Activated CD4-positive, alpha-beta T cell treated with anti-CD3 and anti-CD28 coated beads for 36 hours (primary cell): ENCODE measurements around the gene ARMH3. TPM values are rescaled to one million over a fixed set of nuclear protein-coding genes. Genes with fewer than 3 reads are reported as not detected.
"Not testable (repeated sequence)": the region's sequence is repeated elsewhere in the genome, so short reads cannot be mapped to it uniquely, and the experiment has no call there.

ENCODE experiments used
- ATAC-seq: fragments of 200-7000 bp; cut with Tn5 transposase; one replicate; pipeline ENCODE4 v1.10.0; 2021; ENCODE audit warnings: mild to moderate bottlenecking, moderate library complexity
- CTCF ChIA-PET: fragments of 350-600 bp; sonication (Branson Sonifier 250); formaldehyde crosslinking; loops from one replicate; lab custom pipeline; 2021; ENCODE audit warnings: antibody characterized with exemption; lab: Charles Lee
- POLR2A ChIA-PET: fragments of 350-600 bp; sonication (Branson Sonifier 250); formaldehyde crosslinking; loops from one replicate; lab custom pipeline; 2021; ENCODE audit warnings: antibody characterized with exemption, inconsistent platforms; lab: Charles Lee
- DNase-seq: peaks from one replicate; pipeline ENCODE4 v3.0.0-alpha.2; 2020
- H3K27ac Mint-ChIP-seq: one replicate; pipeline ENCODE4 v1.8.0; 2021; ENCODE audit warnings: mixed read lengths
- H3K27me3 Mint-ChIP-seq: one replicate; pipeline ENCODE4 v1.8.0; 2021; ENCODE audit warnings: mixed read lengths
- H3K36me3 Mint-ChIP-seq: one replicate; pipeline ENCODE4 v1.8.0; 2021; ENCODE audit warnings: low read depth, mixed read lengths
- H3K4me1 Mint-ChIP-seq: one replicate; pipeline ENCODE4 v1.8.0; 2021; ENCODE audit warnings: mixed read lengths
- H3K4me3 Mint-ChIP-seq: one replicate; pipeline ENCODE4 v1.8.0; 2021; ENCODE audit warnings: mild to moderate bottlenecking, moderate library complexity, mixed read lengths
- H3K9me3 Mint-ChIP-seq: one replicate; pipeline ENCODE4 v1.8.0; 2021; ENCODE audit warnings: low read depth, mixed read lengths
- intact Hi-C, 2 experiments: fragments of 100-400 bp; cut with DNase I in 1 of 2; cut with micrococcal nuclease in 1 of 2; formaldehyde crosslinking; loops; one replicate each; pipeline versions ENCODE4 v1.14.2 to v1.15.1; 2022 to 2024; cut with DNase I, micrococcal nuclease
- total RNA-seq, 2 experiments: library from RNA; stranded (reverse); gene quantifications; one replicate each; pipeline ENCODE4 v1.2.3, GENCODE V29; 2021

ARMH3 gene
- total RNA-seq, 2 experiments from 2014 or later = 16.0 to 21.0 TPM

DNA sequence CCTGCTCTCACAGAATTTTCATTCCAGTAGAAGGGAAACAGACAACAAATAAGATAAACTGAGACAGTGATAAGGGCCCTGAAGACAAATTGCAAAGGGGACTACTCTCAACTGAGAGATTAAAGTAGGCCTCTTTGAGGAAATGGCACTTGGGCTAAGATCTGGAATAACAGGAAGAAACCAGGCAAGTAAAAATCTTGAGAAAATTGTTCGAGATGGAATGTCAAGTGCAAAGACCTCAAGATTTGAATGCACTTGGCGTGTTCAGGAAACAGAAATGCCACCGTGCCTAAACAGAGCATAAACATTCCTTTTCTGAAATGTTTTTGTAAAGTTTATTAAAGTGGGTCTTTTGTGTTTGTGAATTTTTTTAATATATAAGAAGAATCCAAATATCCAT lies 10.7 kb downstream of the ARMH3 start:
- ChIA-PET POLR2A (no interaction called here), CTCF (interaction anchor here (0.9 kb wide), 1 partner anchor 35 kb away, joined by 3 read pairs; no protein-coding TSS in a partner anchor)
- H3K27ac Mint-ChIP-seq = no peak overlapping the region

DNA sequence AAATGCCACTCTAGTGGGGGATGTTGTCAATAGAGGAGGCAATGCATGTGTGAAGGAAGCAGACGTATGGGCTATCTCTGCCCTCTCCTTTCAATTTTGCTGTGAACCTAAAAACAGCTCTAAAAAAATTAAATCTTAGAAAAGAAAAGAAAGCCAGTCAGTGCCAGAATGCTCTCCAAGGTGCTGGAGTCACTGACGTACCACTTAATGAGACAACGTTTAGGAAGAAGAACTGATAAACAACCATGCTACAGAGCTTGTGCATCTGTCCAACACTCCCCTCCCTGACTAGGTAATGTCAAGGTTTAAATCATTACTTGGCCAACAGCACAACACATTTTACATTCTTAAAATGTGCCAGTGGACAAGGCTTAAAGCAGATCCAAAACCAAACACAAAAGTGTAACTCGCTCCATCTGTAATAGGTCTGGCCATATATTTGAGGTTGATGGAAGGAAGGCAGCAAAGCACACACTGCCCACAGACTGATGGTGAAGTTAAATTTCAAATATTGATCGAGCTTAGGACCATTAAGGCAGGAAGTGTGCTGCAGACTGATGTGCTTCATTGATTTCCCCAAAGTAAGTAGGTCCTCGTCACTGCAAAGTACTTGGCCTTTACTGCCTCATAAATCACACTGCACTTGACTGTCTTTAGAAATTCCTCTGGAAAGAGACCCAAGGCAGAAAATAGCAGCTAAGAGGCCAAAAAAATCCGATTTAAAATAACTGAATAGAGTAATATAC lies 15.5 kb downstream of the ARMH3 start:
- H3K4me1 Mint-ChIP-seq = peaks cover 13% of the 10 kb centered on the region
- ChIA-PET POLR2A (no interaction called here), CTCF (interaction anchor here (0.7 to 1.1 kb wide), 2 partner anchors 30 to 544 kb away, joined by 3 read pairs; no protein-coding TSS in a partner anchor)
- ATAC-seq (no peak), DNase-seq (no peak)
- H3K4me3 Mint-ChIP-seq = no peak overlapping the region
- H3K9me3 Mint-ChIP-seq = no peaks in the 10 kb centered on the region
- no peak overlapping the region for H3K27ac Mint-ChIP-seq
- no peaks in the 10 kb centered on the region for H3K27me3 Mint-ChIP-seq
- intact Hi-C loops = no loop called here
- peaks cover 13% of the 10 kb centered on the region for H3K36me3 Mint-ChIP-seq

More for the DNA sequence above, 10.7 kb downstream of the ARMH3 start:
- H3K9me3 Mint-ChIP-seq = no peaks in the 10 kb centered on the region
- peaks cover 1% of the 10 kb centered on the region for H3K36me3 Mint-ChIP-seq
- ATAC-seq = no peak
- peaks cover 30% of the 10 kb centered on the region for H3K4me1 Mint-ChIP-seq
- H3K27me3 Mint-ChIP-seq = no peaks in the 10 kb centered on the region
- DNase-seq = no peak
- intact Hi-C loops = no loop called here
- H3K4me3 Mint-ChIP-seq = no peak overlapping the region

DNA sequence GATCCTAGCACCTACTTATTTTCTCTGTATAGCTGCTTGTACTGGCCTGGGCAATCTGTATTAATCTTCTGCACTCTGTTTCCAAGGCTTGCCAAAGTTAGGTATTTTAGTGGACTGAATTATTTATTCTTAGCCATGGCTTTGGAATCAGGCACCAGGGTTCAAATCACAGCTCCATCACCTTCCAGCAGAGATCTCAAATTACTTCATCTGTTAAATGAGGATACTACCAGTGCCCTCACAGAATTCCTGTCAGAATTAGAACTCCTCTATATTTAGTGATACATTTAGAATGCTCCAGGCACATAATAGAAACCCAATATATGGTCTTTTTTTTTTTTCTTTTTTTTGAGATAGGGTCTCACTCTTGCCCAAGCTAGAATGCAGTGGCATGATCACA lies 17.6 kb downstream of the ARMH3 start:
- intact Hi-C loops = no loop called here
- no peak overlapping the region for H3K4me3 Mint-ChIP-seq
- CTCF ChIA-PET = interaction anchor here (0.6 to 1.3 kb wide), 5 partner anchors 14 to 197 kb away, joined by 3 to 5 read pairs (median 3); no protein-coding TSS in a partner anchor
- peaks cover 5% of the 10 kb centered on the region for H3K4me1 Mint-ChIP-seq
- POLR2A ChIA-PET = no interaction called here
- DNase-seq = no peak
- H3K9me3 Mint-ChIP-seq = no peaks in the 10 kb centered on the region
- no peak for ATAC-seq
- no peak overlapping the region for H3K27ac Mint-ChIP-seq
- peaks cover 12% of the 10 kb centered on the region for H3K36me3 Mint-ChIP-seq
- no peaks in the 10 kb centered on the region for H3K27me3 Mint-ChIP-seq

DNA sequence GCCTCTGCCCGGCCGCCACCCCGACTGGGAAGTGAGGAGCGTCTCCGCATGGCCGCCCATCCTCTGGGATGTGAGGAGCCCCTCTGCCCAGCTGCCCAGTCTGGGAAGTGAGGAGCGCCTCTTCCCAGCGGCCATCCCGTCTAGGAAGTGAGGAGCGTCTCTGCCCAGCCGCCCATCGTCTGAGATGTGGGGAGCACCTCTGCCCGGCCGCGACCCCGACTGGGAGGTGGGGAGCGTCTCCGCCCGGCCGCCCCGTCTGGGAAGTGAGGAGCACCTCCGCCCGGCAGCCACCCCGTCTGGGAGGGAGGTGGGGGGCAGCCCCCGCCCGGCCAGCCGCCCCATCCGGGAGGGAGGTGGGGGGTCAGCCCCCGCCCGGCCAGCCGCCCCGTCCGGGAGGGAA lies 20.2 kb downstream of the ARMH3 start:
- H3K9me3 Mint-ChIP-seq, DNase-seq, POLR2A ChIA-PET, H3K4me3 Mint-ChIP-seq, H3K27ac Mint-ChIP-seq, H3K27me3 Mint-ChIP-seq, H3K4me1 Mint-ChIP-seq, CTCF ChIA-PET, ATAC-seq, intact Hi-C loops: not testable (repeated sequence)
- peaks cover 23% of the 10 kb centered on the region for H3K36me3 Mint-ChIP-seq

DNA sequence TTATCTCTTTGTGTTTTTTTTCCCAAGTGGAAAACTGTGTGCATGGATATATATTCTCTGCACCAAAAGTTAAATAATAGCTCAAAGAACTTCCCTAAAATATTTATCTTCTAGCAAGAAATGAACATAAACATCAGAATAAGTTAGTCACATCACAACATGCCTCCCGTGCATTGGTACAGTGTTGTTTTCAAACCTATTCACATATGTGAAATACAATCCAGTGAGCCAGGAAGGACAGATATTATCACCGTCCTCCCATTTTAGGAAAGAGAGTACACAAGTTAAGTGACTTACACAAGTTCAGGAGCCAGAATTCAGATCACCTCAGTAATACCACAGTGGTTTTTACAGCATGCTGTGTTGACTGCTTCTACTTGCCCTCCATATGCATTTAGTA lies 22.2 kb downstream of the ARMH3 start:
- CTCF ChIA-PET = interaction anchor here (1.5 kb wide), 1 partner anchor 24 kb away, joined by 3 read pairs; no protein-coding TSS in a partner anchor
- Mint-ChIP-seq H3K4me3 (no peak overlapping the region), H3K27ac (no peak overlapping the region)

DNA sequence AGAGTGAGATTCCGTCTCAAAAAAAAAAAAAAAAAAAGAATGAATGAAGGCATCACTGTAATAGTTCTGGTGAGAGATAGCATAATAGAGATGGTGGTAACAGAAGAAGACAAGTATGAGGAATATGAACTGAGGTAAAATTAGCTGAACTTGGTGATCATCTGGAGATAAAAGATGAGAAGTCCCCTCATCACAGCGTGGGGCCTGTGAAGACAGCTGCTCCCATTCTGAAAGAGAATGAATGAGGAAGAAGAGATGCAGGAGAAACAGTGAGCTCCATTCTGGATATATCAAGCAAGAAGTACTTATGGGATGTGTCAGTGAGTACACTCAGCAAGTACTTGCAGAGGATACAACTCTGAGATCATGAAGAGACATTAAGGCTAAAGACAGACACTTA lies 28.7 kb downstream of the ARMH3 start:
- POLR2A ChIA-PET = no interaction called here
- Mint-ChIP-seq H3K9me3 (no peaks in the 10 kb centered on the region), H3K27me3 (no peaks in the 10 kb centered on the region), H3K4me3 (no peak overlapping the region), H3K4me1 (no peaks in the 10 kb centered on the region), H3K36me3 (peaks cover 22% of the 10 kb centered on the region), H3K27ac (no peak overlapping the region)
- ATAC-seq (no peak), DNase-seq (no peak)
- CTCF ChIA-PET = interaction anchor here (0.8 to 1.2 kb wide), 2 partner anchors 17 to 47 kb away, joined by 4 read pairs; no protein-coding TSS in a partner anchor
- intact Hi-C loops = no loop called here

More for the DNA sequence above, 22.2 kb downstream of the ARMH3 start:
- ATAC-seq (no peak), DNase-seq (no peak)
- intact Hi-C loops = no loop called here
- POLR2A ChIA-PET = no interaction called here
- no peaks in the 10 kb centered on the region for H3K9me3 Mint-ChIP-seq
- no peaks in the 10 kb centered on the region for H3K27me3 Mint-ChIP-seq
- peaks cover 31% of the 10 kb centered on the region for H3K36me3 Mint-ChIP-seq
- H3K4me1 Mint-ChIP-seq = no peaks in the 10 kb centered on the region

DNA sequence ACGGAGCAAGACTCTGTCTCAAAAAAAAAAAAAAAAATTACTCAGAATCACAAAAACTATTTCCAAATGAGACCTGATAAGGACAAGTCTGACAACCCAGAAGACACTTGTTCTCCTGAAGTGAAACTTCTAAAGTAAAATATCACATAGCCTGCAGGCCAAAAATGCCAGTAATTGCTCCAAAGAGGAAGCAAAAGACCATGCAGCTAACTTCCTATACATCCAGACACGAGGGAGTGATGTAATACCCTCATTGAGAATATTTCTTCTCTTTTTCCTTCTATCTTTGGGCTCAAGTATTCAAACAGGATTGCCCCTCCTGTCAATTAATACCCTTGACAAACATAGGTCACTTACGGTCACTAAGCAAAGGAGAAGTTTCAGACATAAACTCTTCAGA lies 31.2 kb downstream of the ARMH3 start:
- POLR2A ChIA-PET = no interaction called here
- ATAC-seq (no peak), DNase-seq (no peak)
- Mint-ChIP-seq H3K27me3 (no peaks in the 10 kb centered on the region), H3K4me3 (no peak overlapping the region), H3K4me1 (peaks cover 2% of the 10 kb centered on the region), H3K36me3 (peaks cover 22% of the 10 kb centered on the region), H3K9me3 (no peaks in the 10 kb centered on the region), H3K27ac (no peak overlapping the region)
- intact Hi-C loops = no loop called here
- CTCF ChIA-PET = interaction anchor here (0.6 kb wide), 1 partner anchor 13 kb away, joined by 3 read pairs; no protein-coding TSS in a partner anchor

DNA sequence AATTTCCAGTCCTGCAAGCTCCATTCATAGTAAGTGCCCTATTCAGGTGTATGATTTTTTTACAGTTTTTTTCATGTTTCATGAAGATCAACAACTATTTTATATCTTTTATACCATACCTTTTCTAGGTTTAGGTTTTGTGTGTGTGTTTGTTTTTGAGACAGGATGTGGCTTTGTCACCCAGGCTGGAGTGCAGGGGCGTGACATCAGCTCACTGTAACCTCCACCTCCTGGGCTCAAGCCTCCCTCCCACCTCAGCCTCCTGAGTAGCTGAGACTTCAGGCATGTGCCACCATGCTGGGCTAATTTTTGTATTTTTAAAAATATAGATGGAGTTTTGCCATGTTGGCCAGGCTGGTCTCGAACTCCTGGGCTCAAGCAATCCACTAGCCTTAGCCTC lies 35.0 kb downstream of the ARMH3 start:
- ATAC-seq = peak; percentile 68
- peaks cover 2% of the 10 kb centered on the region for H3K4me1 Mint-ChIP-seq
- peak; percentile 32 for DNase-seq
- intact Hi-C loops = no loop called here
- peaks cover 16% of the 10 kb centered on the region for H3K36me3 Mint-ChIP-seq
- ChIA-PET CTCF (interaction anchor here (0.8 to 0.9 kb wide), 2 partner anchors 11 to 52 kb away, joined by 3 to 6 read pairs; no protein-coding TSS in a partner anchor), POLR2A (interaction anchor here (0.6 kb wide), 1 partner anchor 653 kb away, joined by 6 read pairs; no protein-coding TSS in a partner anchor)
- no peak overlapping the region for H3K4me3 Mint-ChIP-seq
- H3K27ac Mint-ChIP-seq = no peak overlapping the region
- no peaks in the 10 kb centered on the region for H3K27me3 Mint-ChIP-seq
- H3K9me3 Mint-ChIP-seq = no peaks in the 10 kb centered on the region

DNA sequence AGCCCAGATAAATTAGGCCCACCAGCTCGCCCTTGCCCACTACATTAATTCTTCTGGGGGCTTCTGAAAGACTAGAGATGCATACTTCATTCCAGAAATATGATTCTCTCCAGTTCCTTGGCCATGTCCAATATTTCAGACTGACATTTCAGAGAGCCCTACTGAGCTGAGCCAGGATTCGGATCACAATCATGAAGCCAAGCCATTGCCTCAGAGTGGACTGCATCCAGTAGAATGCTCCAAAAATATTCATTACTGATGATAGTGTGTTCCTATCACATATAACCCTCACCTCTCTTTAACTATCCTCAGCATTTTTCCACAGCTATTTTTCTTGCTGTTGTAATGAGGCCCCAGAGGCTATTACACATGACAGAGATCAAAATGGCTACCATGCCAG lies 38.7 kb downstream of the ARMH3 start:
- ChIA-PET POLR2A (no interaction called here), CTCF (interaction anchor here (1.1 to 4.0 kb wide), 2 partner anchors 9 to 176 kb away, joined by 3 to 17 read pairs; no protein-coding TSS in a partner anchor)
- no peak for ATAC-seq
- intact Hi-C loops = no loop called here
- DNase-seq = no peak
- Mint-ChIP-seq H3K4me1 (peaks cover 2% of the 10 kb centered on the region), H3K36me3 (peaks cover 14% of the 10 kb centered on the region), H3K9me3 (no peaks in the 10 kb centered on the region), H3K27ac (no peak overlapping the region), H3K4me3 (no peak overlapping the region), H3K27me3 (no peaks in the 10 kb centered on the region)

DNA sequence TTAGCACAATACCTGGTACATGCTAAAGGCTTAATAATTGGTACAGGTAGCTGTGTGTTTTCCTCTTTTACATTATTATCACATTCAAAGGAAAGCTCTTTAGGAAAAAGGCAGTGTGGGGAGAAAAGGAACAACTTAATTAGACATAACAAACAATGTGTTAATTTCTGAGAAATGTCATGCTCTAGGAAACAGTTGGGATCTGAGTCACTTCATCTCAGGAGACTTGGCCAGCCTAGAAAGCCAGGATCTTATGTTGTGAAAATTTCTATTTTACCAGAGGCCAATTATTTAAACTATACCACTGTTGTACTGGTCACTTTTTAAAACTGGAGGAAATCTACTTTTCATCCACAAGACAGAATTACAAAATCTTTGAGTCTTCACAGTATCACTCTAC lies 39.6 kb downstream of the ARMH3 start:
- no peaks in the 10 kb centered on the region for H3K9me3 Mint-ChIP-seq
- no peak for ATAC-seq
- H3K27ac Mint-ChIP-seq = peak overlapping the region; percentile 45
- peaks cover 2% of the 10 kb centered on the region for H3K4me1 Mint-ChIP-seq
- ChIA-PET CTCF (interaction anchor here (0.7 to 4.0 kb wide), 2 partner anchors 8 to 349 kb away, joined by 3 to 17 read pairs; no protein-coding TSS in a partner anchor), POLR2A (no interaction called here)
- H3K27me3 Mint-ChIP-seq = no peaks in the 10 kb centered on the region
- no peak for DNase-seq
- peaks cover 11% of the 10 kb centered on the region for H3K36me3 Mint-ChIP-seq
- H3K4me3 Mint-ChIP-seq = no peak overlapping the region
- intact Hi-C loops = no loop called here

DNA sequence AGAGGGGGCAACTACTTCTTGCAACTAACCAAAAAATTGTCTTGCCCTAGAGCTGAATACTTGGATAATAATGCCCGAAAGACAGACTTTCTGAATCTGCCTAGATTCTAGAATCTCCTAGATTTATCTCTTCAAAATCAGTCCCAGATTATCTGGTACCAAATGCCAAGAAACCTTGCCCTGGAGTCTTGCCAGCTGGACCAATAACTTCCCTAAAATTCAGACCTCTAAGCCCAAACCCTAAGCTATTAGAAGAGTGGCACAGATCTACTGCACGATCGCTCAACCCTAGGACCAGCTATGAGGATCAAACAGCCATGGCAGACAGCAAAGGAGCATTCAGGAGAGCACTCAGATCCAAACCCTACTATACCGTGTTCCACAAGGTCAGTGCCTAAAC lies 45.0 kb downstream of the ARMH3 start:
- ChIA-PET CTCF (interaction anchor here (0.6 to 6.9 kb wide), 34 partner anchors 7 to 230 kb away, joined by 3 to 145 read pairs (median 5); partner anchors contain the start of gene KCNIP2), POLR2A (no interaction called here)
- DNase-seq = no peak
- no peak for ATAC-seq
- H3K9me3 Mint-ChIP-seq = no peaks in the 10 kb centered on the region
- intact Hi-C loops = loop anchor here (1.0 to 5.0 kb wide), 4 partner anchors 62 to 229 kb away; partner anchors contain the start of gene NPM3 (in 1 of the 2)
- H3K4me3 Mint-ChIP-seq = no peak overlapping the region
- H3K4me1 Mint-ChIP-seq = no peaks in the 10 kb centered on the region
- H3K36me3 Mint-ChIP-seq = peaks cover 9% of the 10 kb centered on the region
- H3K27ac Mint-ChIP-seq = no peak overlapping the region
- H3K27me3 Mint-ChIP-seq = no peaks in the 10 kb centered on the region
